Heart left ventricle (tissue), 16 donors: Measurements from ENCODE around the gene SCAP. TPM values are rescaled to one million over a fixed set of nuclear protein-coding genes. Genes with fewer than 3 reads are reported as not detected.

Source experiments
- ATAC-seq, 4 donors: fragments of 200-7000 bp; cut with Tn5 transposase; one replicate each; pipeline ENCODE4 v1.9.1; 2020 to 2022; ENCODE audit warnings: moderate library complexity in 4 of 4, mild to moderate bottlenecking in 3 of 4, moderate number of reproducible peaks in 1 of 4
- DNase-seq, 5 donors: peaks; one replicate each; pipeline ENCODE4 v3.0.0-alpha.2; 2020
- H3K27ac ChIP-seq, 12 donors: fragments of 200-600 bp; sonication (generic) in 4 of 12; one replicate each; pipeline versions ENCODE4 v1.5.0 to v1.8.0; 2016 to 2022; ENCODE audit warnings: mild to moderate bottlenecking in 2 of 12
- H3K27me3 ChIP-seq, 9 donors: fragments of 200-600 bp; sonication (generic) in 2 of 9; one replicate each; pipeline versions ENCODE4 v1.5.1 to v1.8.0; 2016 to 2022; ENCODE audit warnings: mild to moderate bottlenecking in 3 of 9
- H3K36me3 ChIP-seq, 9 donors: fragments of 200-600 bp; sonication (generic) in 2 of 9; one replicate each; pipeline versions ENCODE4 v1.5.0 to v1.8.0; 2018 to 2022; ENCODE audit warnings: mild to moderate bottlenecking in 2 of 9
- H3K4me1 ChIP-seq, 12 donors: fragments of 200-600 bp; sonication (generic) in 4 of 12; one replicate each; pipeline versions ENCODE4 v1.5.0 to v1.8.0; 2016 to 2022; ENCODE audit warnings: mild to moderate bottlenecking in 3 of 12
- H3K4me3 ChIP-seq, 12 donors: fragments of 200-600 bp; sonication (generic) in 4 of 12; one replicate each; pipeline versions ENCODE4 v1.5.0 to v1.8.0; 2017 to 2022; ENCODE audit warnings: mild to moderate bottlenecking in 9 of 12, moderate library complexity in 4 of 12
- H3K9me3 ChIP-seq, 12 donors: fragments of 200-600 bp; sonication (generic) in 4 of 12; one replicate each; pipeline versions ENCODE4 v1.5.0 to v1.8.0; 2016 to 2022; ENCODE audit warnings: mild to moderate bottlenecking in 1 of 12
- POLR2A ChIP-seq, 2 donors: fragments of 450-650 bp; IDR thresholded peaks; one replicate each; pipeline ENCODE4 v1.6.1; 2017; ENCODE audit warnings: antibody characterized with exemption in 2 of 2, mild to moderate bottlenecking in 2 of 2, moderate library complexity in 2 of 2
- WGBS, 4 donors: extraction: QIAGEN DNeasy Blood & Tissue Kit in 2 of 4; methylation state at CpG; one replicate each; pipeline versions ENCODE4 v1.1.5 to v1.1.7; 2013 to 2018; 5-methylcytosine and 5-hydroxymethylcytosine counted together
- intact Hi-C, 10 donors: fragments of 100-400 bp; cut with DNase I; formaldehyde crosslinking; loops; one replicate each; pipeline versions ENCODE4 v1.11.1 to v1.14.2; 2022
- polyA plus RNA-seq, 2 donors: library from polyadenylated mRNA; stranded (reverse); fragments of 200-250 nt; gene quantifications; one replicate each; pipeline ENCODE4 v1.2.3, GENCODE V29; 2013
- total RNA-seq, 9 donors: library from RNA; depleted of rRNA in 2 of 9; stranded (reverse); fragments of >200 nt in 2 of 9; fragmentation: NEBNext Ultra II Directional in 3 of 9; extraction: Animal tissue kit (Norgen Biotek cat#: 25700) in 3 of 9; gene quantifications; one replicate each; pipeline versions ENCODE4 v1.1.0 to v1.2.4, GENCODE V29; 2016 to 2023
- TF ChIP-seq, protein P1 (sequence below), 12 donors: fragments of 200-600 bp; sonication (generic) in 4 of 12; IDR thresholded peaks; one replicate each; pipeline versions ENCODE4 v1.5.0 to v1.8.0; 2018 to 2022; ENCODE audit warnings: antibody characterized with exemption in 12 of 12, mild to moderate bottlenecking in 5 of 12
- donor health status: ischemic (EF 13 %, LVEDD 7.1; RV severe dilation, severe dysfunction).
- donor health status: healthy with polysubstance abuse.
- donor health status: DM: no; HTN: yes; CAD: no.
- donor health status: DM: no; HTN: no; CAD: no.
- donor health status: ischemic (EF 25% LVEDD 6.9; RV normal size, moderate dysfunction).
- donor health status: ischemic (EF 25% LVEDD 5.7; RV mildly dilated, moderate dysfunction).
- donor health status: healthy.
- donor health status: DM: yes; HTN: yes; CAD: no.
- donor health status: ischemic (EF 35%, LVEDD 5.7; RV mildly dilated, moderate dysfunction).
- donor health status: nonischemic (EF 11% LVEDD 7.7; RV severe dilation, severe dysfunction).
- donor health status: DM: yes; HTN: yes; CAD: no.
- donor health status: PGD.
- donor health status: ischemic (EF 29% LVEDD 5.4; RV normal size, mild dysfunction).
- donor health status: nonischemic (EF 23%, LVEDD 6.1; RV moderate dilation, normal function).

Gene SCAP
- total and polyA plus RNA-seq, 11 donors: 36.8 to 71.6 (median 41.8) TPM

DNA sequence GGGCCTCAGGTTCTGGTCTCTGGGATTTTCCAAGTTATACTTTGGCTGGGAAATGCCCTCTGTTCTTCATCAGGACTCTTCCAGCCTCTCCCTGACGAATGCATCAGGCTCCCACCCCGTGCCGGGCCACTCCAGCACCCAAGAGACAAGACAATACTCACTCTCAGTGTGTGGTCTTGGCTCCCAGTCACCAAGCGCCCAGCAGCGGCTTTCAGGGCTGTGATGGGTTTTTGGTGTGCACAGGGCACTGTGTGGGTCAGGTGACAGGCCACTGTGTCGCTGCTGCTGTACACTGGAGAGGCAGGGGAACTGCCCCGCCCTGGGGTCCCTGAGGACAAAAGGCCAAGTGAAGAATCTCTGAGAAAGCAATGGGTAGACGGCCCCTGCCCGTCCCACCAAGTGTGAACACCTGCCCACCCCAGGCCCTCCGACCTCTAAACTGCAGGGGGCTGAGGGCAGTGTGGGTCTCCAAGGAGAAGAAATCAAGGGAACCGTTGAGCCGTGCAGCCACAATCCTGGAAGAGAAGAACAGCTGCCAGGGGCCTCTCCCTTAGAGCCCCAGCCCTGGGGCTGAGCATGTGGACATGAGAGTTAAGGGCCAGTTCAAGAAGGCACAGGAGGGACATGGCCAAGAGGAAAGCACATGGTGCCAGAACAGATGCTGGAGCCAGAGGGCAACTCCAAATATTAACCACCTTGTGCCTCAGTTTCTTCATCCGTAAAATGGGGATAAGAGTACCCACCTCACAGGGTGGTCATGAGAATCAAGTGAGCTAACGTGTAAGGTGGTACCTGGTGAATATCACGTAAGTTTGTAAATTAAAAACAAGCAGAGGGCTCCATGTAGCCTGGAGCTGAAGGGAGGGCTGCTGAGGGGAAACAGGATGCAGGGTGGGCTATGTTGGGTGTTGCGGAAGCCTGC, 60.8 kb downstream of the SCAP start:
- 76 to 82% (median 80%) methylated on average over 15 to 16 of the region's 16 CpGs for WGBS, 4 donors
- TF ChIP-seq, protein P1, sequence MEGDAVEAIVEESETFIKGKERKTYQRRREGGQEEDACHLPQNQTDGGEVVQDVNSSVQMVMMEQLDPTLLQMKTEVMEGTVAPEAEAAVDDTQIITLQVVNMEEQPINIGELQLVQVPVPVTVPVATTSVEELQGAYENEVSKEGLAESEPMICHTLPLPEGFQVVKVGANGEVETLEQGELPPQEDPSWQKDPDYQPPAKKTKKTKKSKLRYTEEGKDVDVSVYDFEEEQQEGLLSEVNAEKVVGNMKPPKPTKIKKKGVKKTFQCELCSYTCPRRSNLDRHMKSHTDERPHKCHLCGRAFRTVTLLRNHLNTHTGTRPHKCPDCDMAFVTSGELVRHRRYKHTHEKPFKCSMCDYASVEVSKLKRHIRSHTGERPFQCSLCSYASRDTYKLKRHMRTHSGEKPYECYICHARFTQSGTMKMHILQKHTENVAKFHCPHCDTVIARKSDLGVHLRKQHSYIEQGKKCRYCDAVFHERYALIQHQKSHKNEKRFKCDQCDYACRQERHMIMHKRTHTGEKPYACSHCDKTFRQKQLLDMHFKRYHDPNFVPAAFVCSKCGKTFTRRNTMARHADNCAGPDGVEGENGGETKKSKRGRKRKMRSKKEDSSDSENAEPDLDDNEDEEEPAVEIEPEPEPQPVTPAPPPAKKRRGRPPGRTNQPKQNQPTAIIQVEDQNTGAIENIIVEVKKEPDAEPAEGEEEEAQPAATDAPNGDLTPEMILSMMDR (IDR thresholded peaks at IDR 0.05): no peak
- no peak for TF ChIP-seq POLR2A (IDR thresholded peaks at IDR 0.05)
- intact Hi-C loops: no loop called here

DNA sequence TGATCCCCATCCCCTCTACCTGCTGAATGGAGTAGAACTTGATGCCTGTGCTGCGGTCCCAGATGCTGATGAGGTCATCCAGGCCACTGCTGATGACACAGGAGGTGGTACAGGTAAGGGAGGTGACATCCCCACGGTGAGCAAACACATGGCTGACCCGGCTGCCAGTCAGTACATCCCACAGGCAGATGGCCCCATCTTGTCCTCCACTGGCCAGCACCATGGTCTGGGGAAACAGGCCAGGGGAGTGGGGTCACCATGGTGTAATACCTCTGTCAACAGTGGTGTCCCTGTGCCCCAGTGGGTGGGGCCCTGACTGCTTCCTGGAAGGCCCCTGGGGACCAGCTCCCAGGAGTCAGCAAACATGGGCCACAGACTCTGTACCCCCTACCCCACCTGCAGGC, 61.6 kb downstream of the SCAP start:
- Histone ChIP-seq H3K9me3 (no peaks in the 10 kb centered on the region), H3K27ac (no peak overlapping the region), H3K36me3 (peaks cover 0 to 89% (median 80%) of the 10 kb centered on the region in 9 donors), H3K4me3 (no peak overlapping the region), H3K27me3 (no peaks in the 10 kb centered on the region), H3K4me1 (no peaks in the 10 kb centered on the region)
- DNase-seq (no peak), ATAC-seq (no peak)
- 80 to 88% (median 85%) methylated on average over 2 to 3 of the region's 3 CpGs for WGBS, 4 donors
- TF ChIP-seq, protein P1 (IDR thresholded peaks at IDR 0.05): no peak
- no peak for TF ChIP-seq POLR2A (IDR thresholded peaks at IDR 0.05)
- intact Hi-C loops: no loop called here

More for the DNA sequence above, 60.8 kb downstream of the SCAP start:
- H3K27ac ChIP-seq: no peak overlapping the region
- H3K4me3 ChIP-seq: no peak overlapping the region
- ATAC-seq (no peak), DNase-seq (no peak)
- H3K4me1 ChIP-seq: no peaks in the 10 kb centered on the region
- H3K36me3 ChIP-seq: peaks cover 0 to 89% (median 80%) of the 10 kb centered on the region in 9 donors
- no peaks in the 10 kb centered on the region for H3K9me3 ChIP-seq
- no peaks in the 10 kb centered on the region for H3K27me3 ChIP-seq

DNA sequence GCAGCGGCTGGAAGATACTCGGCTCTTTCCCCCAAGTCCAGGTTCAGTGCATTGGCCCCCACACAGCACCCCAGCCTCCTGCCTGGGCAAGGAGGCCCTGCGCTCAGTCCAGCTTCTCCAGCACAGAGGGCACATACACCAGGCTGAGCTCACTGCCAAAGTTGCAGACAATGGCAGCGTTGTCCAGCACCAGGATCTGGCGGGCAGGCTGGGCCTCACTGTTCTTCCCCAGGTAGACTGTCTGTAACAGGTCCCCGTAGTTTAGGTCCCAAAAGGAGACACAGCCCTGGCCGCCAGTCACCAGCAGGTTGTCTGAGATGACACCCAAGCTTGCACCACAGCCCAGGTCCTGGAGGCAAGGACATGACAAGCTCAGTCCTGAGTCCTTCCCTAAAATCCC, 62.0 kb downstream of the SCAP start:
- TF ChIP-seq POLR2A (IDR thresholded peaks at IDR 0.05): no peak
- TF ChIP-seq, protein P1 (IDR thresholded peaks at IDR 0.05): no peak
- H3K4me1 ChIP-seq: no peaks in the 10 kb centered on the region
- H3K27ac ChIP-seq: no peak overlapping the region
- H3K36me3 ChIP-seq: peaks cover 0 to 89% (median 80%) of the 10 kb centered on the region in 9 donors
- no peaks in the 10 kb centered on the region for H3K27me3 ChIP-seq
- intact Hi-C loops: no loop called here
- no peaks in the 10 kb centered on the region for H3K9me3 ChIP-seq
- no peak for DNase-seq
- no peak for ATAC-seq
- 86 to 96% (median 94%) methylated on average over 6 to 7 of the region's 7 CpGs for WGBS, 4 donors
- no peak overlapping the region for H3K4me3 ChIP-seq

DNA sequence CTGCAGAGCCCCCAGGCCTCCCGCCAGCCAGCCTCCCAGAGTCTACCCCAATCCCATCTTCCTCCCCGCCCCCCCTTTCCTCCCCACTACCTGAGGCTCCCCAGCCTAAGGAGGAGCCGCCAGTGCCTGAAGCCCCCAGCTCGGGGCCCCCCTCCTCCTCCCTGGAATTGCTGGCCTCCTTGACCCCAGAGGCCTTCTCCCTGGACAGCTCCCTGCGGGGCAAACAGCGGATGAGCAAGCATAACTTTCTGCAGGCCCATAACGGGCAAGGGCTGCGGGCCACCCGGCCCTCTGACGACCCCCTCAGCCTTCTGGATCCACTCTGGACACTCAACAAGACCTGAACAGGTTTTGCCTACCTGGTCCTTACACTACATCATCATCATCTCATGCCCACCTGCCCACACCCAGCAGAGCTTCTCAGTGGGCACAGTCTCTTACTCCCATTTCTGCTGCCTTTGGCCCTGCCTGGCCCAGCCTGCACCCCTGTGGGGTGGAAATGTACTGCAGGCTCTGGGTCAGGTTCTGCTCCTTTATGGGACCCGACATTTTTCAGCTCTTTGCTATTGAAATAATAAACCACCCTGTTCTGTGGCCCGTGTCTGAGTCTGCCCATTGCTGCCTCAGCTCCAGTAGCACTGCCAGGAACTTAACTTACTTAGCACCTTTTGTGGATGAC, 62.8 kb downstream of the SCAP start:
- no peaks in the 10 kb centered on the region for H3K4me1 ChIP-seq
- no peak for ATAC-seq
- no peaks in the 10 kb centered on the region for H3K9me3 ChIP-seq
- TF ChIP-seq, protein P1 (IDR thresholded peaks at IDR 0.05): no peak
- no peak for TF ChIP-seq POLR2A (IDR thresholded peaks at IDR 0.05)
- intact Hi-C loops: no loop called here
- H3K27me3 ChIP-seq: no peaks in the 10 kb centered on the region
- no peak overlapping the region for H3K4me3 ChIP-seq
- no peak for DNase-seq
- H3K27ac ChIP-seq: no peak overlapping the region
- H3K36me3 ChIP-seq: peaks cover 0 to 90% (median 83%) of the 10 kb centered on the region in 9 donors
- 77 to 87% (median 82%) methylated on average over 9 to 12 of the region's 12 CpGs for WGBS, 4 donors
